NCI-H460 (cell line): ENCODE data around the gene EMC1. TPM values are rescaled to one million over a fixed set of nuclear protein-coding genes. Genes with fewer than 3 reads are reported as not detected.
A peak's percentile ranks its signal among the peaks of the same experiment; 100 is the strongest.
"Not testable (repeated sequence)": the region's sequence is repeated elsewhere in the genome, so short reads cannot be mapped to it uniquely, and the experiment has no call there.

Experiments used
- DNase-seq: peaks from one replicate; pipeline ENCODE4 v3.0.0-alpha.2; 2016; ENCODE audit warnings: low read depth; ENCODE audit errors: extremely low read depth
- total RNA-seq: library from RNA; depleted of rRNA; stranded (reverse); fragments of >200 nt; shearing (Covaris generic); gene quantifications from 2 replicates; pipeline ENCODE4 v1.2.3, GENCODE V29; 2014; rRNA removed

The EMC1 gene
- total RNA-seq, 1 experiment from 2014 or later, result 67.6 TPM

DNA sequence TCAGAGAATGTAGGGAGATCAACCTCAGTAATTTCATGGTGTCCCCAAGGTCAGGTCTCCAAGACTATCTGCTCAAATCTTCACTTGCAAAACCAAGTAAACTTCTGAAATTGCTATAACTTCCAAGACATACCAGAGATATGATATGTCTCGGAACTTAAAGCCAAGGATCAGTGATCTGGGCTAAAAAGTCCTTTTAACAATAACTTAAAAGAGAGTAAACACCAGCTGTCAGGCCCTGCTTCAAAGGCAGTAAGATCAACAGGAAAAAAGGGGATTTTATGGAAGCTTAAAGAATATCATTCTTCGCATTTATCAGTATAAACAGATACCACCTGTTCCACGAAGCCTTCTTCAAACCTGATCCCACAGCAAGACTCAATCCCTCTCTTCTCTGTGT is 55.0 kb downstream of the EMC1 start:
- no peak for DNase-seq

- DNase-seq, result no peak
Measured at GRCh38 chr1:19193004-19193403, 58.3 kb downstream of the EMC1 start.

- DNase-seq, result no peak
Measured at GRCh38 chr1:19191811-19192210, 59.5 kb downstream of the EMC1 start.

- no peak for DNase-seq
Measured at GRCh38 chr1:19190468-19190867, 60.9 kb downstream of the EMC1 start.

GRCh38 chr1:19189270-19189669 is 62.1 kb downstream of the EMC1 start:
- no peak for DNase-seq

DNA sequence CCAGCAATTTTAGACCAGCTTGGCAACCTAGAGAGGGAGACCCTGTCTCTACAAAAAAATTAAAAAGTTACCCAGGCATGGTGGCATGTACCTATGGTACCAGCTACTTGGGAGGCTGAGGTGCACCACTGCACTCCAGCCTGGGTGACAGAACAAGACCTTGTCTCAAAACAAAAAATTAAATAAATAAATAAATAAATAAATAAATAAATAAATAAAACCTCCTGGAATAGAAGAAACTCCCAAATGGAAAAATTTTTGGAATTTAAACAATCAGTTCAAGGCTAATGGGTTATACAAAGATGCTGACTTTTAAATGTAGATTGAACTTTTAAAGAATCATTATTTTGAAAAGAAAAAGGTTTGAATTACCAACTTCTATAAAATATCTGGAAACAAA is 63.5 kb downstream of the EMC1 start:
- DNase-seq, result no peak

- DNase-seq, result no peak
Measured at GRCh38 chr1:19186001-19186400, 65.3 kb downstream of the EMC1 start.

- no peak for DNase-seq
Measured at GRCh38 chr1:19182223-19182622, 69.1 kb downstream of the EMC1 start.

- not testable (repeated sequence) for DNase-seq
Measured at GRCh38 chr1:19180265-19180657, 71.1 kb downstream of the EMC1 start.

DNA sequence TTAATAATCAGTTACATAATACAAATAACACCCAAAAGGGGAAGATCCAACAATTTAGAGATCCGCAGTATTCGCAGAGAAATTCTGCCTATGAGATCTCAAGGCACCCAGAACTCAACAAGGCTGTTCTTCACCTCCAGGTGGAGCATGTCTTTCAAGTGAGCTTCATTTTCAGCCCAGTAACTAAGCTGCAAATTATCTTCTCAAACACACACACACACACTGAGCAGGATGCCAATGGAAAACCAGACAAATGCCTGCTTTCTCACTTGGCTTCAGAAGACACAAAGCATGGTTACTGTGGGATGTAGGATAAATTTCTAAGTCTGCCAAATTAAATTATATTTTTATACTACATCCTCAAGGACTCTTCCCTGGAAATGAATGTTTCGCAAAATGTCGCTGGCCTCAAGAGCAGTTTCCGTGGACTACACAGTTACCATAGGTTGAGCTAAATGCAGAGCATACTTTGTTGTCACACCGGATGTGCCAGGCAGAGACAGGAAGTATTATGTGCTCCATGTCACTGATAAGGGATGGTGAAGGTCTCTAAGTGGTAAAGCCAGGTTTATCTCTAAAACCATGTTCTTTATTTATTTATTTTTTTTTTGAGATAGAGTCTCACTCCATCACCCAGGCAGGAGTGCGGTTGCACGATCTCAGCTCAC is 71.6 kb downstream of the EMC1 start:
- DNase-seq, result peak; percentile 9

DNA sequence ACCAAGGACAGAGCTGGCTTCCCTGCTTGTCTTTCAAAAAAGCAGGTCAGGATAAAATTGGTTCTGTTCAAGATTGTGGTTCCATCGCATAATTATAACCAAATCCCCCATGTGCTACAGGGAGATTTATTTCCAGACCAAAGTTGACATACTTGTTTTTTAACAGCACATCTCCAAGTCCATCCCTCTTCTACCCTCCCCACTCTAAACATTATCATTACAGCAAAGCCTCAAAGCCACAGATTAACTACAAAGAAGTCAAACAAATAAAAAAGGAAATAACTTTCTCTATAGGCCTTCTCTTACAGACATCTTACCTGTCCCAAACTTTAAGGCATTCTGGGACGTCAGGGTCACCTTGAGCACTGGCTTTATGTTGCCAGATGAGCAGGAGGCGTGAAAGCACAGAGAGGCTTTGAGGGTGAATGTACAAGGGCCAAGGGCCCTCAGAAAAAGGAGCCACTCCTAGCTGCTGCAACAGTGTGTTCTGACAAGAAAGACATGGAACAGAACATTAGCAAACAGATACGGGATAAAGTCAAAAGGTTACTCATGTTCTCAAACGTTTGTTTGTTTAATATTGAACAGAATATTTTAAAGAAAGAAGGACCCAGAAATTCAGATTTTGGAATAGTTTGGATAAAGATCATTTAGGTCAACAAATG is 72.5 kb downstream of the EMC1 start:
- DNase-seq, result no peak

- no peak for DNase-seq
Measured at GRCh38 chr1:19177811-19178210, 73.5 kb downstream of the EMC1 start.

GRCh38 chr1:19169642-19170041 is 81.7 kb downstream of the EMC1 start:
- DNase-seq, result no peak

GRCh38 chr1:19167140-19167539 is 84.2 kb downstream of the EMC1 start:
- DNase-seq, result no peak

- no peak for DNase-seq
Measured at GRCh38 chr1:19166066-19166465, 85.3 kb downstream of the EMC1 start.

Other genes starting within 250 kb of the EMC1 start
- gene UBR4, start 41.3 kb downstream of the EMC1 start, total RNA-seq, result 210 and 215 TPM in 2 replicates
- 35.8 and 36.9 TPM in 2 replicates for gene MRTO4, start 281 bp upstream of the EMC1 start, total RNA-seq
- gene AKR7A3, start 37.2 kb upstream of the EMC1 start, total RNA-seq, result 0.17 and 0.22 TPM in 2 replicates
- gene AKR7A2, start 60.6 kb upstream of the EMC1 start, total RNA-seq, result 27.5 and 29.9 TPM in 2 replicates
- 10.2 and 10.5 TPM in 2 replicates for gene SLC66A1, start 60.8 kb upstream of the EMC1 start, total RNA-seq
- 37.6 and 43.7 TPM in 2 replicates for gene CAPZB, start 234.0 kb upstream of the EMC1 start, total RNA-seq